ENCODE measurements around the gene SPOCK1. TPM values are rescaled to one million over a fixed set of nuclear protein-coding genes. Genes with fewer than 3 reads are reported as not detected.

The SPOCK1 gene
- total RNA-seq, 4 donors from 2014 or later = 46.5 to 52.7 (median 51.4) TPM

GRCh38 chr5:137014731-137015130, 484.4 kb downstream of the SPOCK1 start:
- H3K27ac ChIP-seq = no peak overlapping the region
- no peaks in the 10 kb centered on the region for H3K9me3 ChIP-seq
- no peak for TF ChIP-seq POLR2AphosphoS5 (IDR thresholded peaks at IDR 0.05)
- TF ChIP-seq CTCF (IDR thresholded peaks at IDR 0.05) = no peak
- TF ChIP-seq EP300 (IDR thresholded peaks at IDR 0.05) = no peak
- no peak for TF ChIP-seq POLR2A (IDR thresholded peaks at IDR 0.05)
- no peak overlapping the region for H3K4me3 ChIP-seq
- H3K4me1 ChIP-seq = no peaks in the 10 kb centered on the region
- no peak for ATAC-seq
- H3K27me3 ChIP-seq = no peaks in the 10 kb centered on the region
- 39 to 72% methylated on average over 3 of the region's 3 CpGs for WGBS, 2 donors (ENCODE audit: low coverage in 1 of 2)
- no peaks in the 10 kb centered on the region for H3K36me3 ChIP-seq

GRCh38 chr5:137010226-137010625, 488.9 kb downstream of the SPOCK1 start:
- no peaks in the 10 kb centered on the region for H3K27me3 ChIP-seq
- H3K9me3 ChIP-seq = no peaks in the 10 kb centered on the region
- 44% methylated on average over 3 of the region's 3 CpGs; no CpG with 5 or more reads in 1 of the 2 donors for WGBS, 2 donors (ENCODE audit: low coverage in 1 of 2)
- no peaks in the 10 kb centered on the region for H3K36me3 ChIP-seq
- no peak overlapping the region for H3K4me3 ChIP-seq
- TF ChIP-seq POLR2AphosphoS5 (IDR thresholded peaks at IDR 0.05) = no peak
- no peak for TF ChIP-seq POLR2A (IDR thresholded peaks at IDR 0.05)
- no peak for TF ChIP-seq CTCF (IDR thresholded peaks at IDR 0.05)
- TF ChIP-seq EP300 (IDR thresholded peaks at IDR 0.05) = no peak
- H3K4me1 ChIP-seq = no peaks in the 10 kb centered on the region
- ATAC-seq = no peak
- H3K27ac ChIP-seq = no peak overlapping the region

GRCh38 chr5:137004279-137004678, 494.8 kb downstream of the SPOCK1 start:
- H3K4me3 ChIP-seq = no peak overlapping the region
- ATAC-seq = no peak
- 67% methylated on average over 2 of the region's 2 CpGs; no CpG with 5 or more reads in 1 of the 2 donors for WGBS, 2 donors (ENCODE audit: low coverage in 1 of 2)

GRCh38 chr5:137001026-137001569, 498.0 kb downstream of the SPOCK1 start:
- WGBS, 2 donors (ENCODE audit: low coverage in 1 of 2) = 86 to 94% methylated on average over 6 to 7 of the region's 7 CpGs
- H3K4me3 ChIP-seq = no peak overlapping the region
- no peak overlapping the region for H3K27ac ChIP-seq
- H3K4me1 ChIP-seq = no peaks in the 10 kb centered on the region
- no peaks in the 10 kb centered on the region for H3K36me3 ChIP-seq
- TF ChIP-seq POLR2A (IDR thresholded peaks at IDR 0.05) (no peak), EP300 (IDR thresholded peaks at IDR 0.05) (no peak), CTCF (IDR thresholded peaks at IDR 0.05) (no peak), POLR2AphosphoS5 (IDR thresholded peaks at IDR 0.05) (no peak)
- no peak for ATAC-seq
- peaks cover 7% of the 10 kb centered on the region for H3K27me3 ChIP-seq
- no peaks in the 10 kb centered on the region for H3K9me3 ChIP-seq

More at GRCh38 chr5:137004279-137004678, 494.8 kb downstream of the SPOCK1 start:
- Histone ChIP-seq H3K9me3 (no peaks in the 10 kb centered on the region), H3K27me3 (no peaks in the 10 kb centered on the region), H3K36me3 (no peaks in the 10 kb centered on the region), H3K4me1 (no peaks in the 10 kb centered on the region), H3K27ac (no peak overlapping the region)
- TF ChIP-seq POLR2A (IDR thresholded peaks at IDR 0.05) (no peak), POLR2AphosphoS5 (IDR thresholded peaks at IDR 0.05) (no peak), CTCF (IDR thresholded peaks at IDR 0.05) (no peak), EP300 (IDR thresholded peaks at IDR 0.05) (no peak)

- Histone ChIP-seq H3K4me3 (no peak overlapping the region), H3K27me3 (peaks cover 7% of the 10 kb centered on the region), H3K4me1 (no peaks in the 10 kb centered on the region), H3K27ac (no peak overlapping the region), H3K9me3 (no peaks in the 10 kb centered on the region), H3K36me3 (no peaks in the 10 kb centered on the region)
- ATAC-seq = no peak
- no peak for TF ChIP-seq POLR2AphosphoS5 (IDR thresholded peaks at IDR 0.05)
- no peak for TF ChIP-seq POLR2A (IDR thresholded peaks at IDR 0.05)
- TF ChIP-seq CTCF (IDR thresholded peaks at IDR 0.05) = no peak
- no peak for TF ChIP-seq EP300 (IDR thresholded peaks at IDR 0.05)
- WGBS, 2 donors (ENCODE audit: low coverage in 1 of 2) = 67 to 70% methylated on average over 5 of the region's 5 CpGs
These were observed 499.3 kb downstream of the SPOCK1 start for GRCh38 chr5:136999787-137000186.
